Renal pelvis (tissue), 4 donors: ENCODE results near the gene ACSF3. TPM values are rescaled to one million over a fixed set of nuclear protein-coding genes. Genes with fewer than 3 reads are reported as not detected.
"Not testable (repeated sequence)": the region's sequence is repeated elsewhere in the genome, so short reads cannot be mapped to it uniquely, and the experiment has no call there.

ENCODE experiments used
- DNase-seq: peaks from one replicate; pipeline ENCODE4 v3.0.0-alpha.2; 2013
- polyA plus RNA-seq, 3 donors: library from polyadenylated mRNA; unstranded; fragments of 120-200 nt; gene quantifications; one replicate each; pipeline ENCODE4 v1.2.1, GENCODE V29; 2013; ENCODE audit not compliant: insufficient read length in 3 of 3

ACSF3 gene
- polyA plus RNA-seq, 3 donors: 28.5 to 43.3 (median 37.1) TPM

- no peak for DNase-seq
Observed at GRCh38 chr16:89090669-89091426, 2.8 kb upstream of the ACSF3 start.

GRCh38 chr16:89092013-89092412 is 1.6 kb upstream of the ACSF3 start:
- no peak for DNase-seq

- not testable (repeated sequence) for DNase-seq
Observed at GRCh38 chr16:89093252-89093601, 425 bp upstream of the ACSF3 start.

- no peak for DNase-seq
Observed at GRCh38 chr16:89094252-89094879, 714 bp downstream of the ACSF3 start.

GRCh38 chr16:89094880-89095258 is 1.2 kb downstream of the ACSF3 start:
- DNase-seq: no peak

- no peak for DNase-seq
Observed at GRCh38 chr16:89095491-89095951, 1.9 kb downstream of the ACSF3 start.

- no peak for DNase-seq
Observed at GRCh38 chr16:89096042-89096717, 2.5 kb downstream of the ACSF3 start.

- DNase-seq: no peak
Observed at GRCh38 chr16:89096768-89097391, 3.2 kb downstream of the ACSF3 start.

GRCh38 chr16:89097392-89097772 is 3.7 kb downstream of the ACSF3 start:
- DNase-seq: no peak

GRCh38 chr16:89098767-89099430 is 5.2 kb downstream of the ACSF3 start:
- no peak for DNase-seq

GRCh38 chr16:89099905-89100304 is 6.3 kb downstream of the ACSF3 start:
- DNase-seq: no peak

GRCh38 chr16:89100601-89101302 is 7.1 kb downstream of the ACSF3 start:
- no peak for DNase-seq

- DNase-seq: no peak
Observed at GRCh38 chr16:89101303-89102040, 7.8 kb downstream of the ACSF3 start.

GRCh38 chr16:89102041-89102471 is 8.4 kb downstream of the ACSF3 start:
- no peak for DNase-seq

GRCh38 chr16:89102481-89103073 is 8.9 kb downstream of the ACSF3 start:
- no peak for DNase-seq

- DNase-seq: no peak
Observed at GRCh38 chr16:89103156-89103555, 9.5 kb downstream of the ACSF3 start.

GRCh38 chr16:89103781-89104180 is 10.1 kb downstream of the ACSF3 start:
- DNase-seq: no peak

- no peak for DNase-seq
Observed at GRCh38 chr16:89104303-89104702, 10.7 kb downstream of the ACSF3 start.

- DNase-seq: no peak
Observed at GRCh38 chr16:89104930-89105571, 11.4 kb downstream of the ACSF3 start.
